HG03342 (cell line): ENCODE data around the gene KCND1.

Source experiments
- ATAC-seq: cut with Tn5 transposase; IDR thresholded peaks from one replicate; pipeline ENCODE4 v1.9.1; 2021; ENCODE audit warnings: mild to moderate bottlenecking, moderate library complexity; ENCODE audit not compliant: unreplicated experiment

KCND1 gene

DNA sequence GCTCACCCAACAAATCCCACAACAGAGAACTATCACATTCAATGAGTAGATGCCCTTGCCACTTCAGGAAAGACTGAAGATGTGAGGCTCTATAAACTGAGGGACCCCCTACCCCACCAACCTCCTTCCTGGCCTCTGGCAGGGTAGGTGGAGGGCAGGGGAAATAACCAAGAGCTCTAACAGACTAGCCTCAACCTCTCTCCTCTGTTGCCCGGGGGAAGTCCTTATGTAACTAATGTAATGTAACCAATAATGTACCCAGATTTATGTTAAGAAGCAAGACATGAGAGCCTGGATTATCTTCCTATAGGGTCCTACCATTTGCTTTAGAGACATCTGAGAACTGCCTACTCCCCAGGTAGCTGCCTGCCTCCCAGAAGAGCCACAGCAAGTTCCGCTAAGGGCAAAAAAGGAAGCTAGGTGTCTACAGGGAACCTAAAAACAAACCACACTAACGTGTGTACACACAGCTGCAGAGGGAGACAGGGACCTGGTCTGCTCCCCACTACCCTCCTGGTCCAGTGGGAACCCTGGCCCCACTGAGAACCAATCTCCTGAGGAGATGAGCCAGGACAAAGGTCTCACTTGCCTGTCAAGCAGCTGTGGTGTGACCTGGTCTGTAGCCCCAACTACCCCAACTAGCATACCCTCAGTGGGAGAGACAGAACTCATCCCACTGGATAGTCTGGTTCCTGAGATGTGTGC is 32.0 kb downstream of the KCND1 start:
- peak; percentile 27 for ATAC-seq

GRCh38 chrX:48938721-48939425 is 32.8 kb downstream of the KCND1 start:
- ATAC-seq = peak; percentile 48

GRCh38 chrX:48937054-48937907 is 34.4 kb downstream of the KCND1 start:
- ATAC-seq = peak; percentile 63

DNA sequence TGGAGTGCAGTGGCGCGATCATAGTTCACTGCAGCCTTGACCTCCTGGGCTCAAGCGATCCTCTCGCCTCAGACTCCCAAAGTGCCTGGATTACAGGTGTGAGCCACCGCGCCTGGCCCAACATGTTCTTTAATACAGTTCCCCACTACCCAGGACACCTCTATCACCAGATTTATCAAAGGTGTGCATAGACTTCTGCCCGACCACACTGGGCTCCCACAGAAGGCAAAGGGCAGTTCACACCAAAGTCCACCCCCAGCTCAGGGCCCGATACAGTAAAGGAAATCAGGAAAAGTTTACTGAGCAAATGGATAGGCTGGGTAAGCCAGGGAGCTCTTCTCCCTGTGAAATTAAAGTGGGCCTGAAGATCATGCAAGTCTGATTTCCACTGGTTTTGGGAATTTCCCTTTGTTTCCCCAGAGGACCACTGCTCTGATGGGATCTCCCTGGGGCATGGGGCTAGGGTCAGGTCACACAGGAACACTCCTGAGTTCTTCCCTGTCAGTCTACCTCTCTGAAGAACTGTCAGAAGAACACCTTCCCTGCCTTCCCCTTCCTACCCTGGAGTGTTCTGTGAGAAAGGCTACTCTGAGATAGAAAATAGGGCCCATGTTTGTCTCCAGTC is 35.1 kb downstream of the KCND1 start:
- no peak for ATAC-seq

DNA sequence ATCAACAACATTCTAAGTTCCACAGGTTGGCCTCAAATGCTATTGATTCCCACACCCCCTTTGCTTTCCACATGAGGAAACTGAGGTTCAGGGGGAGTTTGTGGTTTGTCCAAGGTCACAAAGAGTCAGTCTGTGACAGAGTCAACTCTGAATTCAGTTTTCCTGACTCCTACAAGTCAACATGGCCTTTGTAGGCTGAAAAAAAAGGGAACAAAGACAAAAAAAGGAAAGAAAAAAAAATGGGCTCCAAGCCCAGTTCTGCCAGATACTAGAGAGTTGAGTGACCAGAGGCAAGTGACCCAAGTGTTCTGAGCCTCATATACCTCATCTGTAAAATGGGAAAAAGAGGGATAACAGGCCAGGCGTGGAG is 36.4 kb downstream of the KCND1 start:
- ATAC-seq = no peak

DNA sequence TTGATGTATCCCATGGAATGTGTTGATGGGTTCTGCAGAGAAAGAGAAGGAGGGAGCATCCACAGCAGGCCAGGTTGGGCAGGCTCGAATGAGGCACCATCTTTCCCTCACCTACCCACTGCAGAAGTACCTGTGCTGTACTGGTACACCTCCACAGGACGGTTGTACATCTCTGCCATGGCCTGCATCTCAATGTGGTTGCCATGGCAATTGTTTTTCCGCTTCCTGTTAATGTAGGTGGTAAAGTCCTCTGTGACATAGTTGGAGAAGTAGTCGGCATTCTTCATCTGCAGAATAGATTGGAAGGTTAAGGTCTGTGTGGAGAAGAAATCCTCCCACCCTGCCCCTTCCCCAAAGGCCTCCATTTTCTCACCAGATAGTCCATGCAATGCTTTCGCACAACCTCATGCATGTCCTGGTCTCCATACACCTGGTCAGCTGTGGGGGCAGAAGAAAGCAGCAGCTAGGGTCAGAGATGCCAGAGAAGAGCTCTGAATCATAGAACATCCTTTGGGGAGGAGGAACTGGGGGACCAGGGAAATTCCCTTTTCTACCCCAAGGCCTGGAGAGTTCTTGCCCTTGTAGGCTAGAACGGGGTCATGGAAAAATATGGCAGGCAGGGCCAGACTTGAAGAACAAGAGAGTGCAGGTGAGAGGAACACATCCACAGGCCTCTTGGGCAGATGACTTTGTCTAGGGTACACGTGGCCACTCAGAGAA is 36.9 kb downstream of the KCND1 start:
- ATAC-seq = no peak

DNA sequence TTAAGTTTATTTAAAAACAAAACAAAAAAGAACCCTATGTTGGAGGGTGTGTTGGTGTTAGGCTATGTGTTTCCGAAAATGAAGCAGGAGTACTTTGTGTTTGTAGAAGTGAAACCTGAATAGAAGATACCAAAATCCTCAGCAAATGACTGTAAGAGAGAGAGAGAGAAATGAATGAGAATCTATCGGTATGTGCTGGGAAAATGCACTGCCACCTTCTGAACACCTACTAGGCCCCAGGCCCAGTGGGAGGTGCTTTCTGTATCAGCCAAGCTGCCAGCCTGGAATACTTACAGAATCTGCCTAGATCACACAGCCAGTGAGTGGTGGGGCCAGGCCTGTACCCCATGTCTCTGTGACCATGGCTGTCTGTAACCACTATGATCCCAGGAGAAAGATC is 37.9 kb downstream of the KCND1 start:
- ATAC-seq = no peak

GRCh38 chrX:48927736-48928382 is 43.8 kb downstream of the KCND1 start:
- ATAC-seq = no peak

DNA sequence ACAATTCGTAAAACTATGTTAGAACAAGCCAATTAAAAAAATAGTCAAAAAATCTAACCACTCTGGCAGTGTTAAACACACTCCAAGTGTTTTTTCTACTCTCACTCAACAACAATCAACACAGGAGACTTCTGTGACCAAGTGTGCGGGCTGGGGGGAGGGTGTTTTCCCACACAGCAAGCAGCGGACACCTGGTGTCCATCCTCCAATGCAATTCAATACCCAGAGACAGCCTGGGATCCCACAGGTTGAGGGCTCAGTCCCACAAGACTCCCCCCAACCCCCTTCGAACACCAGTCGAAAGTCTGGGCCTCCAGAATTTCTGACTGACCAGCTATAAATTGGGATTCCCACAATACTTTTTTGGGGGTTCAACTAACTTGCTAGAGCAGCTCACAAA is 44.5 kb downstream of the KCND1 start:
- ATAC-seq = no peak

DNA sequence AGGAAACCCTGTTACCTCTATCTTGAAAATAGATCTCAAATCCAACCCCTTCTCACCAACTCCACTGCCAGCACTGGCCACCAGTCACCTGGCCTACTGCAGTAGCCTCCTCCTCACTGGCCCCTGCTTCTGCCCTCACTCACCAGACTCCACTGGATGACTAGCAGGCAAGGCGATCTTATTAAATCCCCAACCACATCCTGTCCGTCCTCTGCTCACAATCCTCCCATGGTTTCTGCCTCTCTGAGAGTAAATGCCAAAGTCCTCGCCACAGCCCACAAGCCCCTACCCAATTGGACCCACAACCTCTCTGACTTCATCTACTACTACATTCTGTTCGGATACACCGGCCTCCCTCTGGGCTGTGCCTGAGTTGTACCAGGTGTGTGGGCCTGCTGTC is 47.4 kb downstream of the KCND1 start:
- ATAC-seq = no peak

GRCh38 chrX:48923771-48924170 is 47.9 kb downstream of the KCND1 start:
- ATAC-seq = no peak

DNA sequence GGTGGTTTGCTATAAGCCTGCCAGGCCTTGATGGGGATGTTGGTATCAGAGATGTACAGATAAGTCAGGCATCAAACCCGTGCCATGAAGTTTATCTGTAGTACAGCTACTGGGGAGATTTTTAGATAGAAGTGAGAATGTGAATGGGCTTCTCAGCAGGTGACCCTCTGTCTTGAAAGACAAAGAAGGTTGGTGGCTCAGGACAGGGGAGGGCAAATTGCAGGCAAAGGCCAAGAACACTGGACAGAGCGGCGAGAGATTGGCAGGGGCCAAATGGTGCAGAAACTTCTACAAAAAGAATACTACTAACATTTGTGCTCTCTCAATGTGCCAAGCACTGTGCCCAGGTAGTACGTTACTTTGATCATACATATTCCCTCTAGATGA is 50.9 kb downstream of the KCND1 start:
- no peak for ATAC-seq

- no peak for ATAC-seq
These were observed 51.5 kb downstream of the KCND1 start for GRCh38 chrX:48919947-48920717.

DNA sequence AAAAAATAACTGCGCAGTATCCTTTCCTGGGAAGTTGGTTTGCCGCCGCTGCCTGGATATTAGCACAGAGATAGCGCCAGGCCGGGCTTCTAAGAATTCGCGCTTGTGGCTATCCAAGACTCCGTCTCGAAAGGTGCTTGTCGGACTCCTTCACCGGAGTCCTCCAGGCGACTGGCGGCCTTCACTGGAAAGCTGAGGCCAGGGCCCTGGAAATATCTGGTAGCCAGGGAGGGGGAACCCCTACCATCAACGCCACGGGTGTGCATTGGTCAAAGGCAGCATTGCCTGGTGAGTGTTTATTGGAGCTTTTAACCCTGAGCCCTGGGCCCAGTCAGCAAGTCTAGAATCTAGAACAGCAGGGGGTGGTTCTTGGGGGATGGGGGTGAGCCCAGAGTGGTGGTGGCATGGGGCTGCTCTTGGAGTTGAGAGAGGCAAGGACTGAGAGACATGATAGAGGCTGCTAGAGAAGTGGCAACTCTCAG is 52.2 kb downstream of the KCND1 start:
- ATAC-seq = no peak

DNA sequence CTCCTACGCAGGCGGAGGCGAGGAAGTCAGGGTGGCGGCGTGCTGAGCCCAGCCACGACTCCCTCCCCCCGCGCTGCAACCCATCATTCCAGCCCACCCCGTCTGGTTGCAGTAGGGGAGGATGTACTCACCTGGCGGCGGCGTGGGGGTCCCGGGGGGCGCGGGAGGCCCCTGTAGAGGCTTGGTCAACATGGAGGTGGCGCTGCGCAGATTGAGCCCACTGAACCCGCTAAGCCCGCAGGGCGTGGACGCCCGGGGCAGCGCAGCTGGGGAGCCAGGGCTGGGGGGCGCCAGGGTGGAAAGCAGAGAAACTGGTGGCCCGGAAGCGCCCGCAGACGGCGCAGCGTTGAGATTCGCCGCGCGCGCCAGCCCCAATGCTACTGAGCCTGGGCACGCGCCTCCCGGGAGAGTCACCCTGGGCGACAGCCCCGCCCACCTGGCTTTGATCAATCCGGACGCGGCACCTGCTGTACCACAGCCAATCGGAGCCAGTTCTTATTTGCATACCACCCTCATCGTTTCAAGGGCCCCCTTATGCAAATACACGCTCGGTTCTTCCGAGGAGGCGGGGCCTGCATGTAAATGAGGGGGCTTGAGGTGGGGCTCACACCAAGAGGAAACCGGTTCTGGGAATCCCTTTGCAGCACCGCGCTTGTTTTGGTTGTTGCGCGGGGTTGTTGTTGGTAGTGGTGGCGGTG is 52.9 kb downstream of the KCND1 start, which contains the start of gene PIM2:
Gene PIM2 (minus strand): TSS at position 382 of the 698 bp plus-strand sequence. CDS start 190 bp downstream, at position 192.
- ATAC-seq = peak; percentile 69

DNA sequence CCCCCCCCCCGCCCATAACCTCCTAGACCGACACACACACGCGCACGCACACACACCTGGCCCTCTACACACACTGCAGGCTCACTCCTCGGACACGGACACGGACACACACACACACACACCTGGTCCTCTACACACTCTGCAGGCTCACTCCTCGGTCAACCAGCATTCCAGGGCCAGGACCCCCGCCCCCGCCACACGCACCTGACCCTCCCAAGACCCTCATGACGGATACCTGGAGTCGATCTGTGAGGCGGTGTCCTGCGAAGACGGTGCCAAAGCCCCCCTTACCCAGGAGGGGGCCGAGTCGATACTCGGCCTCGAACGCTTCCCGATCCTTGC is 53.4 kb downstream of the KCND1 start:
- no peak for ATAC-seq

DNA sequence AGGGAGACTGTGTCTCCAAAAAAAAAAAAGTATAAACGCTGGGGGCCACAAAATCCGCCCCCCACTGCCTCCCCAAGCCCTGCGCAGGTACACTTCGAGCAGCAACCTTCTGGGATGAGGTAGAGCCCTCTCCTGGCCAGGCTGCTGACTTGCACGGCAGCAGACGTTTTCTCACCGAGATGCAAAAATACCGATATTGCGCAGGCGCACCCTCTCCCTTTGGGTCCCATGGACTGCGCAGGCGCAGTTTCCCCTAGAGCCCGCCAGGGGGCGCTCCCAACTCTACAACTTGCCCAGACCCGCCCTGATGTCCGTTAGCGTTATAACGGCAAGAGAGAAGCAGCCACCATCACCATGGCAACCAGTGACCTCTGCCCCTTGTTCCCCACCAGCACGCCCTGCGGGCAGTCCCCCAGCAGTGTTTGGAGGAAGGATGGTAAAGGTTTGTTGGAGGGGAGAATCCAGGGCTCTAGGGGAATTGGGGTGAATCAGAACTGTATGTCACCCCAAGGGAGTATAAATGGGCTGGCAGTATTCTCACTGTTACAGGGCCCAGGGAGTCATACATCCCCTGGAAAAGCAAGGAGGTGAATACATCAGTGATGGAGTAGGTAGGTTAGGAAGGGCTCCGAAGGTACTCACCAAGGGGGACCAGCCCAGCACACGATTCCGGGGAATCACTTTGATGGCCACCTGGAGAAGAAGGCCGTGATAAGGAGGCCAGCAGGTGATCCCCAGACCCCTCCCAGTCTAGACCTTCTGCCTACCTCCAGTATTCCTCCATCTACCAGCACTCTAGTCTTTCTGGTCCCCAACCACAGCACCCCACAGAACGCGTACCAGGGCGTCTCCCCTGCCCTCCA is 54.3 kb downstream of the KCND1 start:
- ATAC-seq = peak; percentile 41
